ENCODE measurements around the gene MEIS1. TPM values are rescaled to one million over a fixed set of nuclear protein-coding genes. Genes with fewer than 3 reads are reported as not detected.

Gene MEIS1
- total RNA-seq, 2 donors from 2014 or later, result 1.8 to 2.3 TPM

DNA sequence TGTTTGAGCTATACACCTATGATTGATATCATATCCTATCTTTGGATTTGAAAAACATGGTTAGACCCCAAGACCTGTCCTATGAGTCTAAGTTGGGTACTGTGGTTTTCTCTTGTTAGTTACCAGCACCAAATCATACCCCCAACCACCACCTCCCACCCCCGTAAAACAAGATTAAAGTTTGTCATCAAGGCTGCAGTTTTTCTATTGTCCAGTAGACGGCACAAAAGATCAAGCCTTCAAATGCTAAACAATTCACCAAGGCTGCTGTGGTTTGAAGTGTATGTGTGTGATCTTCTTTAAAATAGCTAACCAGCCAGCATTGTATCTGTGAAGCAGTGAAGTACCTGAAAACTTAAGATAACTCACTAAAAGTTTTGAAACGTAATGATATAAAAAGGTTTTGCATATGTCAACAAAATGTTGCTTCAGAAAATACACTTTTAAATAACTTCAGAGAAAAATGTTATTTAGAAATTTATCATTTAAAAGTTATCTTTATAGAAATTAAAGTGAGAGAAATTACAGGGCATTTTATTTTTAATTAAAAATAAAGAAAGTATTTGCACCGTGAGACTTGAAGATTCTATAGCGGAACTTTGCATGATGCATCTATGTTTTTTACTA, 5.8 kb upstream of the MEIS1 start:
- Histone ChIP-seq H3K36me3 (ENCODE audit: control insufficient read depth, insufficient read depth, low read length) (no peaks in the 10 kb centered on the region), H3K27me3 (ENCODE audit: control insufficient read depth, insufficient read depth, low read length, poor library complexity, severe bottlenecking) (peaks cover 44% of the 10 kb centered on the region), H3K9ac (ENCODE audit: extremely low read depth, low read length, poor library complexity, severe bottlenecking) (no peak overlapping the region), H3K4me3 (ENCODE audit: low read length) (no peak overlapping the region), H3K4me1 (ENCODE audit: control insufficient read depth, insufficient read depth, low read length) (peaks cover 5% of the 10 kb centered on the region), H3K9me3 (ENCODE audit: control insufficient read depth, low read length) (no peaks in the 10 kb centered on the region), H3K27ac (ENCODE audit: low read depth, low read length) (no peak overlapping the region)
- 27 to 40% methylated on average over 1 to 4 of the region's 5 CpGs for WGBS, 2 experiments (ENCODE audit: insufficient coverage in 1 of 2, insufficient read length in 1 of 2)
- TF ChIP-seq, protein P1, sequence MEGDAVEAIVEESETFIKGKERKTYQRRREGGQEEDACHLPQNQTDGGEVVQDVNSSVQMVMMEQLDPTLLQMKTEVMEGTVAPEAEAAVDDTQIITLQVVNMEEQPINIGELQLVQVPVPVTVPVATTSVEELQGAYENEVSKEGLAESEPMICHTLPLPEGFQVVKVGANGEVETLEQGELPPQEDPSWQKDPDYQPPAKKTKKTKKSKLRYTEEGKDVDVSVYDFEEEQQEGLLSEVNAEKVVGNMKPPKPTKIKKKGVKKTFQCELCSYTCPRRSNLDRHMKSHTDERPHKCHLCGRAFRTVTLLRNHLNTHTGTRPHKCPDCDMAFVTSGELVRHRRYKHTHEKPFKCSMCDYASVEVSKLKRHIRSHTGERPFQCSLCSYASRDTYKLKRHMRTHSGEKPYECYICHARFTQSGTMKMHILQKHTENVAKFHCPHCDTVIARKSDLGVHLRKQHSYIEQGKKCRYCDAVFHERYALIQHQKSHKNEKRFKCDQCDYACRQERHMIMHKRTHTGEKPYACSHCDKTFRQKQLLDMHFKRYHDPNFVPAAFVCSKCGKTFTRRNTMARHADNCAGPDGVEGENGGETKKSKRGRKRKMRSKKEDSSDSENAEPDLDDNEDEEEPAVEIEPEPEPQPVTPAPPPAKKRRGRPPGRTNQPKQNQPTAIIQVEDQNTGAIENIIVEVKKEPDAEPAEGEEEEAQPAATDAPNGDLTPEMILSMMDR (conservative IDR thresholded peaks at IDR 0.05), result peak; percentile 90
- peaks cover 91% of the 10 kb centered on the region for H3K27me3 Mint-ChIP-seq (ENCODE audit: insufficient read depth)
- no peaks in the 10 kb centered on the region for H3K9me3 Mint-ChIP-seq
- peak; percentile 52 for DNase-seq
- H3K4me3 Mint-ChIP-seq, result no peak overlapping the region
- H3K36me3 Mint-ChIP-seq (ENCODE audit: low read depth), result no peaks in the 10 kb centered on the region
- no peak overlapping the region for H3K27ac Mint-ChIP-seq
- H3K4me1 Mint-ChIP-seq, result peaks cover 49% of the 10 kb centered on the region

DNA sequence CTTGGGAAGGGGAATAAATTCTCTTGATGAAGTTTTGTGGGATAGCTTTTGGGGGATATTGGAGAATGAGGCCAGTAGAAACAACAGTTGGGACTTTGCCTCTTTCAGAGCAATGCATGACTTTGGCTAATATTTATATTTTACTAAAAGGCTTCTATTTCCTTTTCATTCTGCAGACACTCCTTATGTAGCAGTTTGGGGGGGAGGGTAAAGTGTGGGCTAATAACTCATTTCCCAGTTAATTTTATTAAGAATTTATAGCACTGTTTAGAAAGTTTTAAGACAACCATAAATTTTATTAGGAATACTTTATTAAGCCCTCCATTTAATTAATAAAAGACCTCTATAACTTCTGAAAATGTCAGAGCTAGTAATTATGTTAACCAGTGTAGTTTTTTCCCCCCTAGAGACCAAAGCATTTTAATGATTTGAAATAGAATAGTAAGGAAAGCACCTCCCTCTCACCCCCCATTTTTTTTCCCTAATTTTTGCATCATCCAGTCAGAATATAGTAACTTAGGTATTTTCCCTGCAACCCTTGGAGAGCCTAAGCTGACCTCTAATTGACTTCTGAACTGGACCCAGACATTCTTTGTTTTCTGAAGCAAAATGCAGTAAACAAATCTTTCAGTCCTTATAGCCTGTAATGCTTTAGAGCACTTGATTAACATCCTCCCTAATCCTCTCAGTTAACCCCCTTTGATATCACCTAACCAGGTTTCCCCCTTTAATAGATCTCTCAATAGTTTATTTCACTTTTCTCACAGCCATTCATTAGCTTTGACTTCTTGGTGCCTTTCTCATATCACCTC, 5.0 kb upstream of the MEIS1 start:
- Histone ChIP-seq H3K27me3 (ENCODE audit: control insufficient read depth, insufficient read depth, low read length, poor library complexity, severe bottlenecking) (peaks cover 40% of the 10 kb centered on the region), H3K9ac (ENCODE audit: extremely low read depth, low read length, poor library complexity, severe bottlenecking) (peak overlapping the region; percentile 65), H3K36me3 (ENCODE audit: control insufficient read depth, insufficient read depth, low read length) (no peaks in the 10 kb centered on the region), H3K4me3 (ENCODE audit: low read length) (no peak overlapping the region), H3K9me3 (ENCODE audit: control insufficient read depth, low read length) (no peaks in the 10 kb centered on the region), H3K27ac (ENCODE audit: low read depth, low read length) (peak overlapping the region; percentile 42), H3K4me1 (ENCODE audit: control insufficient read depth, insufficient read depth, low read length) (peaks cover 5% of the 10 kb centered on the region)
- TF ChIP-seq, protein P1 (conservative IDR thresholded peaks at IDR 0.05), result no peak
- H3K27ac Mint-ChIP-seq, result peak overlapping the region; percentile 90
- peaks cover 87% of the 10 kb centered on the region for H3K27me3 Mint-ChIP-seq (ENCODE audit: insufficient read depth)
- H3K9me3 Mint-ChIP-seq, result no peaks in the 10 kb centered on the region
- no peak for DNase-seq
- H3K4me3 Mint-ChIP-seq, result peak overlapping the region; percentile 6
- no peaks in the 10 kb centered on the region for H3K36me3 Mint-ChIP-seq (ENCODE audit: low read depth)
- peaks cover 47% of the 10 kb centered on the region for H3K4me1 Mint-ChIP-seq

DNA sequence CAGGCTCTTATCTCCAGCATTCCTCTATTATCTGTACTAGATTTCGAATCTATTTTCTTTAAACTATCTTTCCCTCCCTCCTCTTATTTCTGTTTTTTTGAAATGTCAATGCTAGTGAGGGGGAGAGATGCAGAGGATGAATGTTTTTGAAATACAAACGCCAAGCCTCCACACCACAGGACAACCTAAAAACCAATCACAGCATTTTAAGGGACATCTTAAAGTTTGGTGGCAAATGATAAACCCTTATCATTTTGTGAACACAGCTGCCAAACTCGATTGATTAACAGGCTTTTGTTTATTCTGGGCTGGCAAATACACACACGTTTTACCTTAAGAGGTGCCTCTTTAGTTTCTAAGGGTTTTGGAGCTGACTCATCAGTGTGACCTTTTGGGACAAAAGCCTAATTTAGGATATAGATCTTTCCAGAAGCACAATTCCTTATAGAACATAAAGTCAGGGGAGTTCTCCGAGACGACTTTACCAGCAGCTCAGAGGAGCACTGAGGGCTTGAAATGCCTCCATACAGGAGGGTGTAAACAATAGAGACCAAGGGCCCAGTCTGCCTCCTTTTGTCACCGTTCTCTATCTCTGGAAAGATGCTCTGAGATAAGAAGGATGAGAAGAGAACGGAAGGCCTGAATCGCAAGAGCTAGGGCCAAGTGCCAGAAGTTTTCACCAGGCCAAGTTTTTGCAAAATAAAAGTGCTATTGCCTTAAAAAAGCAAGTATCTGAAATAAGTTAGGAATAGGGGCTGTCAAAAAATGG, 4.2 kb upstream of the MEIS1 start:
- Histone ChIP-seq H3K4me3 (ENCODE audit: low read length) (peak overlapping the region; percentile 6), H3K27ac (ENCODE audit: low read depth, low read length) (peak overlapping the region; percentile 42), H3K4me1 (ENCODE audit: control insufficient read depth, insufficient read depth, low read length) (peaks cover 5% of the 10 kb centered on the region), H3K36me3 (ENCODE audit: control insufficient read depth, insufficient read depth, low read length) (no peaks in the 10 kb centered on the region), H3K9me3 (ENCODE audit: control insufficient read depth, low read length) (no peaks in the 10 kb centered on the region), H3K27me3 (ENCODE audit: control insufficient read depth, insufficient read depth, low read length, poor library complexity, severe bottlenecking) (peaks cover 37% of the 10 kb centered on the region), H3K9ac (ENCODE audit: extremely low read depth, low read length, poor library complexity, severe bottlenecking) (peak overlapping the region; percentile 65)
- Mint-ChIP-seq H3K4me1 (peaks cover 47% of the 10 kb centered on the region), H3K27ac (peak overlapping the region; percentile 97), H3K36me3 (ENCODE audit: low read depth) (no peaks in the 10 kb centered on the region), H3K4me3 (peak overlapping the region; percentile 12), H3K27me3 (ENCODE audit: insufficient read depth) (peaks cover 87% of the 10 kb centered on the region), H3K9me3 (no peaks in the 10 kb centered on the region)
- peak; percentile 68 for DNase-seq
- WGBS, 2 experiments (ENCODE audit: insufficient coverage in 1 of 2, insufficient read length in 1 of 2), result 3 to 6% methylated on average over 7 to 9 of the region's 9 CpGs
- TF ChIP-seq, protein P1 (conservative IDR thresholded peaks at IDR 0.05), result no peak

Measured in endodermal cell (in vitro differentiated cells).